ENCODE measurements around the gene KRTAP23-1. TPM values are rescaled to one million over a fixed set of nuclear protein-coding genes. Genes with fewer than 3 reads are reported as not detected.

The KRTAP23-1 gene
- total and polyA plus RNA-seq, 2 of the 8 experiments (the other 6 are each of a cell fraction or from before 2014, with no cell fraction given), result not detected

- TF ChIP-seq ATF2 (IDR thresholded peaks at IDR 0.05; ENCODE audit: low read length) (no peak), CREB1 (IDR thresholded peaks at IDR 0.05) (no peak), KDM5A (IDR thresholded peaks at IDR 0.05; ENCODE audit: low read length) (no peak), CTCF (IDR thresholded peaks at IDR 0.05; ENCODE audit: control extremely low read depth in 1 of 3, insufficient read depth in 1 of 3, low read depth in 1 of 3, low read length in 3 of 3) (no peak), EGR1 (IDR thresholded peaks at IDR 0.05; ENCODE audit: borderline replicate concordance, low read depth, low read length) (no peak), RNF2 (IDR thresholded peaks at IDR 0.05; ENCODE audit: borderline replicate concordance, low read depth, low read length, missing control alignments, poor library complexity, severe bottlenecking) (no peak), EZH2 (IDR thresholded peaks at IDR 0.05; ENCODE audit: low read depth, low read length, severe bottlenecking) (no peak), FOSL1 (IDR thresholded peaks at IDR 0.05; ENCODE audit: insufficient read depth, low read depth, low read length) (no peak), ZNF274 (IDR thresholded peaks at IDR 0.05; ENCODE audit: borderline replicate concordance, extremely low read depth, low read length) (no peak), ATF3 (IDR thresholded peaks at IDR 0.05; ENCODE audit: insufficient read depth, low read depth, low read length) (no peak)
Observed at GRCh38 chr21:30354308-30355005, 6.1 kb upstream of the KRTAP23-1 start (continued).

Data from H1 (cell line).